ENCODE results near the gene KDM4C. TPM values are rescaled to one million over a fixed set of nuclear protein-coding genes. Genes with fewer than 3 reads are reported as not detected.

Gene KDM4C
- total and polyA plus RNA-seq, 2 of the 8 experiments (the other 6 are each of a cell fraction or from before 2014, with no cell fraction given), result 13.0 to 26.1 TPM

DNA sequence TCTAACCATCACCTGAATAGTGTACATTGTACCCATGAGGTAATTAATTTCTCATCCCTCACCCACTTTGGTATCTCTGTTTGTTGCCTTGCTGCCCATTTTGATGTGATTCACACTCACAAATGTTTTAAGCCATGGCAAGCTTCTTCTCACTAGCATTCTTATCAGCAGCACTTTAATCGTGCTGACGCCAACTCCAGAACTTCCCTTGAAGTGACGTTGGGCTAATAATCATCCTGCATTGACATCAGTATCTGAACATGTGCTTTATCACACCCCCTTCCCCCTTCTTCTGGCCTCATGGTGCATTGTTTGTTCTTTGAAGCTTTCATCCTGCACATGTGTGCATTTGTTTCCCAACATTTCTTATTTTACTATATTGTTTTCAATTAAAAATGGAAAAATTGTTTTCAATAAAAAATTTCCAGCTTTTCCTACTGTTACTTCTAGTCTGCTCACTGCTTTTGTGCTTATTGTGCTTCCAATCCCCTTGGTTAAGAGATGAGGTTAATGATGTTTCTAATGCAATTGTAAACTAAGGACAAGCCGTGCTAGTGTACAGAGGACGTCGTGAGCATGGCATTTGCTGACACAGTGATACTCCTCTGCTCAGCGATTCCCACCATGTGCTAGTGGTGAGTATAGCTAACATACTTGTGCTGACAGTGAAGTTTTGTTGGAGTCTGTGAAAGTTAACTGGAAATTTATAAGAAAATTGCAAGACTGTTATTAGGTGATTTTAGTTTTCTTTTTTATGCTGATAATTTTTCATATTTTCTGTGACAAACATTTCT lies 238.5 kb downstream of the KDM4C start:
- Histone ChIP-seq H2BK15ac (ENCODE audit: low read length) (no peak overlapping the region), H4K20me1 (replicated peaks in 1 of 2; ENCODE audit: control insufficient read depth in 1 of 2, insufficient read depth in 2 of 2, low read length in 2 of 2) (peaks cover 0 to 2% of the 10 kb centered on the region in 2 experiments), H3K79me1 (ENCODE audit: low read depth, low read length) (no peaks in the 10 kb centered on the region), H3K14ac (ENCODE audit: insufficient read length) (no peak overlapping the region), H3K4me3 (ENCODE audit: extremely low read depth in 1 of 4, insufficient read depth in 2 of 4, low read depth in 3 of 4, low read length in 4 of 4) (no peak overlapping the region), H3K18ac (ENCODE audit: extremely low read depth, low read length) (no peak overlapping the region), H3K23me2 (ENCODE audit: low read depth, low read length) (no peaks in the 10 kb centered on the region), H2BK20ac (ENCODE audit: low read length) (no peak overlapping the region), H3K4ac (replicated peaks; ENCODE audit: insufficient read length, low read depth, low read length) (no peak overlapping the region), H3K56ac (replicated peaks; ENCODE audit: insufficient read length, low read depth, low read length) (no peak overlapping the region), H3K27ac (ENCODE audit: low read depth, low read length) (no peak overlapping the region), H3K4me2 (ENCODE audit: insufficient read depth in 1 of 2, low read depth in 2 of 2, low read length in 2 of 2) (no peak overlapping the region), H3K79me2 (ENCODE audit: control insufficient read depth in 1 of 2, insufficient read depth in 2 of 2, low read length in 2 of 2) (no peaks in the 10 kb centered on the region), H3K4me1 (replicated peaks in 1 of 4; ENCODE audit: control insufficient read depth in 3 of 4, insufficient read depth in 4 of 4, low read length in 3 of 4) (no peaks in the 10 kb centered on the region), H2AFZ (ENCODE audit: low read length) (no peak overlapping the region), H3K9ac (replicated peaks in 1 of 4; ENCODE audit: extremely low read depth in 1 of 4, low read depth in 3 of 4, low read length in 3 of 4) (no peak overlapping the region), H3K23ac (ENCODE audit: insufficient read length) (no peak overlapping the region), H2AK5ac (ENCODE audit: low read depth, low read length) (no peak overlapping the region), H3K9me3 (ENCODE audit: insufficient read depth in 2 of 2, low read depth in 1 of 2, low read length in 1 of 2) (no peaks in the 10 kb centered on the region), H3K27me3 (replicated peaks in 1 of 4; ENCODE audit: control insufficient read depth in 3 of 4, extremely low read depth in 1 of 4, insufficient read depth in 3 of 4, low read length in 3 of 4) (no peaks in the 10 kb centered on the region), H4K8ac (ENCODE audit: extremely low read depth, insufficient read depth, low read length) (no peak overlapping the region), H4K5ac (ENCODE audit: insufficient read length, low read depth, low read length) (no peak overlapping the region), H3K36me3 (ENCODE audit: control insufficient read depth in 2 of 4, insufficient read depth in 4 of 4, low read length in 3 of 4) (peaks cover 0 to 8% (median 2%) of the 10 kb centered on the region in 4 experiments; a peak in 3 of 8 replicates), H2BK12ac (ENCODE audit: low read depth, low read length) (no peak overlapping the region), H2BK120ac (replicated peaks; ENCODE audit: low read depth, low read length) (no peak overlapping the region), H2BK5ac (ENCODE audit: low read depth, low read length) (no peak overlapping the region), H4K91ac (replicated peaks; ENCODE audit: insufficient read length, low read length) (no peak overlapping the region)
- FAIRE-seq (no peak), DNase-seq (ENCODE audit: low read depth in 1 of 2, low spot score in 2 of 2) (no peak)
- 89% methylated on average over 7 of the region's 7 CpGs; no CpG with 5 or more reads in 1 of the 2 experiments for WGBS, 2 experiments (ENCODE audit: extremely low coverage in 1 of 2, insufficient coverage in 1 of 2, insufficient read length in 1 of 2, insufficient replicate concordance in 2 of 2, low coverage in 1 of 2, low lambda C conversion rate in 2 of 2, missing lambda C conversion rate in 1 of 2)
- CTCF ChIA-PET (ENCODE audit: partially characterized antibody), result no interaction called here
- POLR2A ChIA-PET (ENCODE audit: partially characterized antibody), result no interaction called here
- TF ChIP-seq, protein P1, sequence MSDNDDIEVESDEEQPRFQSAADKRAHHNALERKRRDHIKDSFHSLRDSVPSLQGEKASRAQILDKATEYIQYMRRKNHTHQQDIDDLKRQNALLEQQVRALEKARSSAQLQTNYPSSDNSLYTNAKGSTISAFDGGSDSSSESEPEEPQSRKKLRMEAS (IDR thresholded peaks at IDR 0.05), result no peak
- no peak for TF ChIP-seq HDAC2 (IDR thresholded peaks at IDR 0.05; ENCODE audit: borderline replicate concordance in 1 of 2, low read depth in 2 of 2, low read length in 2 of 2)
- TF ChIP-seq EZH2 (IDR thresholded peaks at IDR 0.05; ENCODE audit: low read depth, low read length, severe bottlenecking), result no peak
- TF ChIP-seq NRF1 (IDR thresholded peaks at IDR 0.05; ENCODE audit: low read depth, low read length), result no peak
- no peak for TF ChIP-seq SUZ12 (IDR thresholded peaks at IDR 0.05; ENCODE audit: low read length)
- no peak for TF ChIP-seq ASH2L (IDR thresholded peaks at IDR 0.05; ENCODE audit: low read length)
- TF ChIP-seq, protein P2, sequence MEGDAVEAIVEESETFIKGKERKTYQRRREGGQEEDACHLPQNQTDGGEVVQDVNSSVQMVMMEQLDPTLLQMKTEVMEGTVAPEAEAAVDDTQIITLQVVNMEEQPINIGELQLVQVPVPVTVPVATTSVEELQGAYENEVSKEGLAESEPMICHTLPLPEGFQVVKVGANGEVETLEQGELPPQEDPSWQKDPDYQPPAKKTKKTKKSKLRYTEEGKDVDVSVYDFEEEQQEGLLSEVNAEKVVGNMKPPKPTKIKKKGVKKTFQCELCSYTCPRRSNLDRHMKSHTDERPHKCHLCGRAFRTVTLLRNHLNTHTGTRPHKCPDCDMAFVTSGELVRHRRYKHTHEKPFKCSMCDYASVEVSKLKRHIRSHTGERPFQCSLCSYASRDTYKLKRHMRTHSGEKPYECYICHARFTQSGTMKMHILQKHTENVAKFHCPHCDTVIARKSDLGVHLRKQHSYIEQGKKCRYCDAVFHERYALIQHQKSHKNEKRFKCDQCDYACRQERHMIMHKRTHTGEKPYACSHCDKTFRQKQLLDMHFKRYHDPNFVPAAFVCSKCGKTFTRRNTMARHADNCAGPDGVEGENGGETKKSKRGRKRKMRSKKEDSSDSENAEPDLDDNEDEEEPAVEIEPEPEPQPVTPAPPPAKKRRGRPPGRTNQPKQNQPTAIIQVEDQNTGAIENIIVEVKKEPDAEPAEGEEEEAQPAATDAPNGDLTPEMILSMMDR (IDR thresholded peaks at IDR 0.05; ENCODE audit: control extremely low read depth in 1 of 3, insufficient read depth in 1 of 3, low read depth in 1 of 3, low read length in 3 of 3), result no peak
- no peak for TF ChIP-seq CHD1 (IDR thresholded peaks at IDR 0.05; ENCODE audit: low read depth, low read length)
- TF ChIP-seq KDM1A (IDR thresholded peaks at IDR 0.05; ENCODE audit: borderline replicate concordance, low read length), result no peak
- TF ChIP-seq CHD2 (IDR thresholded peaks at IDR 0.05; ENCODE audit: low read length), result no peak

Measured in H1 (cell line).